ENCODE measurements around the gene E4F1. TPM values are rescaled to one million over a fixed set of nuclear protein-coding genes. Genes with fewer than 3 reads are reported as not detected.

E4F1 gene
- total and polyA plus RNA-seq, 2 of the 8 experiments (the other 6 are each of a cell fraction or from before 2014, with no cell fraction given), result 22.2 to 27.0 TPM

DNA sequence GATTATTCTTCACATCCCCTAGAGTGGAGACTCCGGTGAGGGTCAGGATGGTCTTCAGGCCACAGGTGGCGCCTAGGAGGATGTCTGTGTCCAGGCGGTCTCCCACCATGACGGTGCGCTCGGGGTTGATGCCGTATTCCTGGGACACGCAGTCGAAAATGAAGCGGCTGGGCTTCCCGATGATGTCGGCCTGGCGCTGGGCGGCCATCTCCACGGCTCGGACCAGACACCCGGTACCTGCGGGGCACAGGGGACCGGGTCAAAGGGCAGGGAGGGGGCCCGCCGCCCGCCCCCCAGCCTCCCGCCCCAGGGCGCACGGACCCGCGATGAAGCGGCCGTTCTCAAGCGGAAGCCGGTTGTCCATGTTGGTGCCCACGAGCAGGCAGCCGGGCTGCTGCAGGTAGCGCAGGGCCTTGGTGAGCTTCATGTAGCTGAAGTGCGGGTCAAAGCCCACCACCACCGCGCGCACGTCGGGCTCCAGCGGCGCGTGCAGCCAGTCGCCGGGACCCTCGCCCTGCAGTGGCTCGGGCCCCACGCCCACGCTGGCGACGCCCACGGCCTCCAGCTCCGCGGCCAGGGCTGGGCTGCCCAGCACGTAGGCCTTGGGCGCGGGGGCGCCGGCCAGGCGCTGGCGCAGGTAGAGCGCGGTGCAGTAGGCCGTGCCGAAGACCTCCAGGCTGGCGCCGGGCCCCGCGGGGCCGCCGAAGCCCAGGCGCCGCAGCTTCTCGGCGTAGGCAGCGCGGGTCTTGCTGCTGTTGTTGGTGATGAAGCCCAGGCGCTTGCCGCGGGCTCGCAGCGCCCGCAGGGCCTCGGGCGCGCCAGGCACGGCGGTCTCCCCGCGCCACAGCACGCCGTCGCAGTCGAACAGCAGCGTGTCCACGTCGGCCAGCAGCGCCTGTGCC is 9.3 kb upstream of the E4F1 start:
- Histone ChIP-seq H3K27ac (ENCODE audit: low read depth, low read length) (peak overlapping the region; percentile 78; the same call in 1 of the 2 replicates), H2BK20ac (ENCODE audit: low read length) (no peak overlapping the region)
- TF ChIP-seq KDM5A (IDR thresholded peaks at IDR 0.05; ENCODE audit: low read length), result 0 out of 2 replicates have a peak, but pooled peaks have one; percentile 30
- no peak for TF ChIP-seq HDAC6 (IDR thresholded peaks at IDR 0.05; ENCODE audit: low read depth, low read length)
- peak in 1 of 2 experiments; percentile 46; a peak in 1 of 4 replicates for TF ChIP-seq SIN3A (conservative IDR thresholded peaks at IDR 0.05 in 1 of 2, IDR thresholded peaks at IDR 0.05 in 1 of 2; ENCODE audit: low read depth in 1 of 2, low read length in 2 of 2)
- TF ChIP-seq PHF8 (conservative IDR thresholded peaks at IDR 0.05; ENCODE audit: low read depth, low read length), result peak; percentile 81
- TF ChIP-seq CREB1 (IDR thresholded peaks at IDR 0.05), result peak; percentile 57; the same call in 1 of the 2 replicates

More for the DNA sequence above, 9.3 kb upstream of the E4F1 start:
- Histone ChIP-seq H4K91ac (replicated peaks; ENCODE audit: insufficient read length, low read length) (peak overlapping the region; percentile 15), H3K27me3 (replicated peaks in 1 of 4; ENCODE audit: control insufficient read depth in 3 of 4, extremely low read depth in 1 of 4, insufficient read depth in 3 of 4, low read length in 3 of 4) (no peaks in the 10 kb centered on the region), H4K8ac (ENCODE audit: extremely low read depth, insufficient read depth, low read length) (peak overlapping the region; percentile 89; the same call in 1 of the 2 replicates), H3K79me2 (ENCODE audit: control insufficient read depth in 1 of 2, insufficient read depth in 2 of 2, low read length in 2 of 2) (peaks cover 3 to 18% of the 10 kb centered on the region in 2 experiments; a peak in 3 of 4 replicates), H3K23ac (ENCODE audit: insufficient read length) (no peak overlapping the region), H4K5ac (ENCODE audit: insufficient read length, low read depth, low read length) (no peak overlapping the region), H2BK12ac (ENCODE audit: low read depth, low read length) (no peak overlapping the region), H3K18ac (ENCODE audit: extremely low read depth, low read length) (no peak overlapping the region; the same call in 1 of the 2 replicates), H3K79me1 (ENCODE audit: low read depth, low read length) (peaks cover 4% of the 10 kb centered on the region), H3K4me2 (ENCODE audit: insufficient read depth in 1 of 2, low read depth in 2 of 2, low read length in 2 of 2) (peak overlapping the region; percentile 80 to 84), H3K23me2 (ENCODE audit: low read depth, low read length) (peaks cover 9% of the 10 kb centered on the region), H4K20me1 (replicated peaks in 1 of 2; ENCODE audit: control insufficient read depth in 1 of 2, insufficient read depth in 2 of 2, low read length in 2 of 2) (peaks cover 8 to 37% of the 10 kb centered on the region in 2 experiments), H2BK15ac (ENCODE audit: low read length) (no peak overlapping the region), H2BK5ac (ENCODE audit: low read depth, low read length) (peak overlapping the region; percentile 71), H2AFZ (ENCODE audit: low read length) (no peak overlapping the region), H3K4ac (replicated peaks; ENCODE audit: insufficient read length, low read depth, low read length) (no peak overlapping the region), H3K9me3 (ENCODE audit: insufficient read depth in 2 of 2, low read depth in 1 of 2, low read length in 1 of 2) (no peaks in the 10 kb centered on the region), H3K56ac (replicated peaks; ENCODE audit: insufficient read length, low read depth, low read length) (peak overlapping the region; percentile 59), H3K14ac (ENCODE audit: insufficient read length) (no peak overlapping the region), H3K4me1 (replicated peaks in 1 of 4; ENCODE audit: control insufficient read depth in 3 of 4, insufficient read depth in 4 of 4, low read length in 3 of 4) (peaks cover 0 to 17% (median 5%) of the 10 kb centered on the region in 4 experiments; a peak in 5 of 7 replicates), H3K4me3 (ENCODE audit: extremely low read depth in 1 of 4, insufficient read depth in 2 of 4, low read depth in 3 of 4, low read length in 4 of 4) (peak overlapping the region; percentile 74 to 92 (median 78)), H3K36me3 (ENCODE audit: control insufficient read depth in 2 of 4, insufficient read depth in 4 of 4, low read length in 3 of 4) (peaks cover 4 to 19% (median 9%) of the 10 kb centered on the region in 4 experiments; a peak in 6 of 8 replicates), H2AK5ac (ENCODE audit: low read depth, low read length) (no peak overlapping the region), H2BK120ac (replicated peaks; ENCODE audit: low read depth, low read length) (no peak overlapping the region), H3K9ac (replicated peaks in 1 of 4; ENCODE audit: extremely low read depth in 1 of 4, low read depth in 3 of 4, low read length in 3 of 4) (peak overlapping the region; percentile 56 to 97 (median 90))
- DNase-seq (ENCODE audit: low read depth in 1 of 2, low spot score in 2 of 2), result no peak
- no peak for FAIRE-seq
- ChIA-PET CTCF (ENCODE audit: partially characterized antibody) (interaction anchor here (0.6 to 1.0 kb wide), 2 partner anchors 15 to 36 kb away, joined by 3 read pairs; no protein-coding TSS in a partner anchor), POLR2A (ENCODE audit: partially characterized antibody) (interaction anchor here (0.6 to 15.1 kb wide), 24 partner anchors 8 to 319 kb away, joined by 3 to 156 read pairs (median 4); partner anchors contain the start of genes DNASE1L2, E4F1, ECI1 and TRAF7)
- 3% methylated on average over 66 of the region's 98 CpGs; no CpG with 5 or more reads in 1 of the 2 experiments for WGBS, 2 experiments (ENCODE audit: extremely low coverage in 1 of 2, insufficient coverage in 1 of 2, insufficient read length in 1 of 2, insufficient replicate concordance in 2 of 2, low coverage in 1 of 2, low lambda C conversion rate in 2 of 2, missing lambda C conversion rate in 1 of 2)
